Heart right ventricle (tissue), 16 donors: ENCODE data around the gene UBE2G1. TPM values are rescaled to one million over a fixed set of nuclear protein-coding genes. Genes with fewer than 3 reads are reported as not detected.
"Not testable (repeated sequence)": the region's sequence is repeated elsewhere in the genome, so short reads cannot be mapped to it uniquely, and the experiment has no call there.

Experiments used
- ATAC-seq, 8 donors: fragments of 200-7000 bp; cut with Tn5 transposase; one replicate each; pipeline ENCODE4 v1.9.1; 2020; ENCODE audit warnings: mild to moderate bottlenecking in 8 of 8, moderate library complexity in 8 of 8, moderate number of reproducible peaks in 1 of 8
- DNase-seq, 2 donors: peaks; one replicate each; pipeline ENCODE4 v3.0.0-alpha.2; 2020
- H3K27ac ChIP-seq, 10 donors: fragments of 200-600 bp; sonication (generic) in 2 of 10; one replicate each; pipeline versions ENCODE4 v1.5.0 to v1.8.0; 2020 to 2022; ENCODE audit warnings: mild to moderate bottlenecking in 3 of 10
- H3K27me3 ChIP-seq, 7 donors: fragments of 200-600 bp; one replicate each; pipeline ENCODE4 v1.8.0; 2021 to 2022; ENCODE audit warnings: mild to moderate bottlenecking in 2 of 7
- H3K36me3 ChIP-seq, 9 donors: fragments of 200-600 bp; sonication (generic) in 1 of 9; one replicate each; pipeline versions ENCODE4 v1.5.0 to v1.8.0; 2020 to 2022; ENCODE audit warnings: mild to moderate bottlenecking in 2 of 9
- H3K4me1 ChIP-seq, 9 donors: fragments of 200-600 bp; sonication (generic) in 1 of 9; one replicate each; pipeline versions ENCODE4 v1.5.0 to v1.8.0; 2020 to 2022; ENCODE audit warnings: mild to moderate bottlenecking in 4 of 9
- H3K4me3 ChIP-seq, 10 donors: fragments of 200-600 bp; sonication (generic) in 2 of 10; one replicate each; pipeline versions ENCODE4 v1.5.0 to v1.8.0; 2020 to 2022; ENCODE audit warnings: mild to moderate bottlenecking in 7 of 10, moderate library complexity in 2 of 10
- H3K9me3 ChIP-seq, 11 donors: fragments of 200-600 bp in 10 of 11; sonication (generic) in 2 of 11; one replicate each; pipeline versions ENCODE4 v1.5.0 to v1.8.0; 2013 to 2022; ENCODE audit warnings: mild to moderate bottlenecking in 2 of 11, control low read depth in 1 of 11, moderate library complexity in 1 of 11
- CTCF ChIP-seq, 9 donors: fragments of 200-600 bp; sonication (generic) in 2 of 9; IDR thresholded peaks; one replicate each; pipeline versions ENCODE4 v1.5.0 to v1.8.0; 2021 to 2022; ENCODE audit warnings: antibody characterized with exemption in 9 of 9, mild to moderate bottlenecking in 5 of 9, moderate library complexity in 1 of 9
- WGBS, 2 donors: extraction: QIAGEN DNeasy Blood & Tissue Kit; methylation state at CpG; one replicate each; pipeline ENCODE4 v1.1.7; 2013; ENCODE audit warnings: inconsistent platforms in 1 of 2; 5-methylcytosine and 5-hydroxymethylcytosine counted together
- intact Hi-C, 10 donors: fragments of 100-400 bp; cut with DNase I; formaldehyde crosslinking; loops; one replicate each; pipeline versions ENCODE4 v1.11.1 to v1.14.2; 2022
- polyA plus RNA-seq, 2 donors: library from polyadenylated mRNA; stranded (reverse); fragments of 200-250 nt; gene quantifications; one replicate each; pipeline ENCODE4 v1.2.3, GENCODE V29; 2013
- total RNA-seq, 10 donors: library from RNA; stranded (reverse); fragmentation: NEBNext Ultra II Directional in 3 of 10; extraction: Animal tissue kit (Norgen Biotek cat#: 25700) in 3 of 10; gene quantifications; one replicate each; pipeline versions ENCODE4 v1.2.1 to v1.2.4, GENCODE V29; 2021 to 2023
- donor health status: Arrhythmogenic right ventricular cardiomyopathy.
- donor health status: ischemic (EF 13 %, LVEDD 7.1; RV severe dilation, severe dysfunction).
- donor health status: healthy with polysubstance abuse.
- donor health status: DM: no; HTN: yes; CAD: no.
- donor health status: DM: no; HTN: no; CAD: no.
- donor health status: ischemic (EF 25% LVEDD 6.9; RV normal size, moderate dysfunction).
- donor health status: ischemic (EF 25% LVEDD 5.7; RV mildly dilated, moderate dysfunction).
- donor health status: healthy.
- donor health status: DM: yes; HTN: yes; CAD: no.
- donor health status: Ischemic cardiomyopathy.
- donor health status: ischemic (EF 35%, LVEDD 5.7; RV mildly dilated, moderate dysfunction).
- donor health status: nonischemic (EF 11% LVEDD 7.7; RV severe dilation, severe dysfunction).
- donor health status: DM: yes; HTN: yes; CAD: no.
- donor health status: PGD.
- donor health status: ischemic (EF 29% LVEDD 5.4; RV normal size, mild dysfunction).
- donor health status: nonischemic (EF 23%, LVEDD 6.1; RV moderate dilation, normal function).

UBE2G1 gene
- total and polyA plus RNA-seq, 12 donors, result 14.9 to 119 (median 100) TPM

DNA sequence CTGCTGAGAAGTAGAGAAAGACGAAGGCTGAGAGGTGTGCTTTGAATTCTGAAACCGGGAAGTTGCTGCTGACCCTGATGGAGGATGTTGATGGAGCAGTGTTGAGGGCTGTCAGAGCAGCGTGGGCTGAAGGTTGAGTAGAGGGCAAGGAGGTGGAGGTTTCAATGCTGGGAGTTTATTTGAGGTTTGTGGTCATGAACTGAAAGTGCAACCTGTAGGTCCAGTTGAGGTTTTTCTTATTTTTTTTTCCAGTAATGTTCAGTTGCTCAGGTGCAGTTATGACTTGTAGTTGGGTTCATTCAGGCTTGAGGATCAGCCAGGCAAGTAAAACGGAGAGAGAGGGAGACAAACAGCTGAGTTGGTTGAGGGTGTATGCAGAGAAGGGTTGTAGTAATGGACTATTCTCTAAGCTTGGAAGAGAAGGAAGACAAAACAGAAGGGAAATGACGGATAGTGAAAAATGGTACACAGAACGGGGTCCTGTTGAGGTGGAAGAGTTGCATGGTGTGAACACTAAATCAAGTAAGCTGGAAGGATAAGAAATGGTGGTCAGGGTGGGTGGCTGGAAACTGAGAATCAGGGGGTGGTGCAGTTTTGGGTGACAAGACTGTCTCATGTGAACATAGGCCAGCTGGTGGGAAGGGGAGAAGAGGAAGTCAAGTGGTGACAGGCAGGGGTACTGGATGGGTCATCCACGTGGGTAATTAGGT, 8.7 kb upstream of the UBE2G1 start:
- intact Hi-C loops, result no loop called here
- no peak overlapping the region for H3K27ac ChIP-seq
- whole genome bisulfite sequencing, 2 donors, result 70 to 77% methylated on average over 7 of the region's 7 CpGs

GRCh38 chr17:4369557-4370230, 3.2 kb upstream of the UBE2G1 start:
- no peak for TF ChIP-seq CTCF (IDR thresholded peaks at IDR 0.05)
- Histone ChIP-seq H3K4me3 (no peak overlapping the region), H3K9me3 (no peaks in the 10 kb centered on the region), H3K27me3 (no peaks in the 10 kb centered on the region), H3K4me1 (peaks cover under 1 to 12% (median 3%) of the 10 kb centered on the region in 9 donors), H3K36me3 (no peaks in the 10 kb centered on the region), H3K27ac (no peak overlapping the region)
- DNase-seq, result no peak
- intact Hi-C loops, result loop anchor here in 6 of 10 donors (5.0 to 10.0 kb wide), 6 partner anchors 55 to 157 kb away; no protein-coding TSS in a partner anchor
- WGBS, 2 donors, result 93 to 95% methylated on average over 16 of the region's 16 CpGs
- no peak for ATAC-seq

More for the DNA sequence above, 8.7 kb upstream of the UBE2G1 start:
- TF ChIP-seq CTCF (IDR thresholded peaks at IDR 0.05), result no peak
- H3K9me3 ChIP-seq, result no peaks in the 10 kb centered on the region
- ATAC-seq, result no peak
- H3K4me3 ChIP-seq, result no peak overlapping the region
- no peaks in the 10 kb centered on the region for H3K36me3 ChIP-seq
- DNase-seq, result no peak
- no peaks in the 10 kb centered on the region for H3K27me3 ChIP-seq
- H3K4me1 ChIP-seq, result no peaks in the 10 kb centered on the region

DNA sequence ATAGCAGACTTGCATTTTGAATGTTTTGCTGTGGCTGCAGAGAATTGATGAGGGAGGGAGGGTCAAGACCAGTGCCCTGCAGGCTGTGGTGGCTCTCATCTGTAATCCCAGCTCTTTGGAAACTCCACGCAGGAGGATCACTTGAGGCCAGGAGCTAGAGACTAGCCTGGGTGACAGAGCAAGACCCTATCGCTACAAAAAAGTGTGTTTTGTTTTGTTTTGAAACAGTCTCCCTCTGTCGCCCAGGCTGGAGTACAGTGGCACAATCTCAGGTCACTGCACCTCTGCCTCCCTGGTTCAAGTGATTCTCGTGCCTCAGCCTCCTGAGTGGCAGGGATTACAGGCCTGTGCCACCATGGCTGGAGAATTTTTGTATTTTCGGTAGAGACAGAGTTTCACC, 1.9 kb upstream of the UBE2G1 start:
- Histone ChIP-seq H3K4me1 (peaks cover 2 to 20% (median 14%) of the 10 kb centered on the region in 9 donors), H3K27ac (no peak overlapping the region), H3K9me3 (no peaks in the 10 kb centered on the region), H3K36me3 (no peaks in the 10 kb centered on the region), H3K27me3 (no peaks in the 10 kb centered on the region), H3K4me3 (no peak overlapping the region)
- DNase-seq, result no peak
- intact Hi-C loops, result loop anchor here in 6 of 10 donors (5.0 to 10.0 kb wide), 6 partner anchors 54 to 156 kb away; no protein-coding TSS in a partner anchor
- ATAC-seq, result no peak
- TF ChIP-seq CTCF (IDR thresholded peaks at IDR 0.05), result no peak
- WGBS, 2 donors, result 90 to 95% methylated on average over 5 of the region's 5 CpGs

- not testable (repeated sequence) for H3K36me3 ChIP-seq, H3K27me3 ChIP-seq, ATAC-seq, H3K9me3 ChIP-seq, DNase-seq
- intact Hi-C loops, result loop anchor here in 7 of 10 donors (2.0 to 10.0 kb wide), 9 partner anchors 52 to 224 kb away; partner anchors contain the start of genes ANKFY1 (in 1 of the 7), CYB5D2 (in 1 of the 7) and ZZEF1 (in 1 of the 7)
- WGBS, 2 donors, result 96 to 97% methylated on average over 10 of the region's 10 CpGs
- Histone ChIP-seq H3K4me3 (peak overlapping the region in 6 of 10 donors; percentile 92 to 100 (median 98)), H3K27ac (peak overlapping the region in 9 of 10 donors; percentile 95 to 100 (median 98)), H3K4me1 (peaks cover 2 to 32% (median 22%) of the 10 kb centered on the region in 9 donors)
These were observed 702 bp upstream of the UBE2G1 start for GRCh38 chr17:4367177-4367576.
